ENCODE data around the gene SH3BP5L.

The SH3BP5L gene

DNA sequence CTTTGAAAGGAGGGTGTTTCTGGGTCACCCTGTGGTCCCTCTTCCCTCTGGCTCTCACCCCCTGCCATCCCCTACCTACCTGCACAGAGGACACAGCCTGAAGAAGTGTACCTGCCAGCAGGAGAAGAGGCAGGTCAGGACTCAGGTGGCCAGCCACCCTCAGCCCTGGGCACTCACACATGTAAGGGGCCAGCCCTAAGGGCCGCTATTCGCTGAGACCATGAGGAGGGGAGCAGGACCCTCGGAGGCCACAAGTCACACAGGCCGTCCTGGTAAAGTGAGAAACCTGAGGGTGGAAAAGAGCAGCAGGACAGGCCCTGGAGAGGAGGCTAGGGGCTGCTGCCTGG lies 32.0 kb upstream of the SH3BP5L start:
- peaks cover 8% of the 10 kb centered on the region for H3K36me3 Mint-ChIP-seq (ENCODE audit: low read depth)
- H3K4me1 Mint-ChIP-seq (ENCODE audit: low read depth): peaks cover 59% of the 10 kb centered on the region
- peak overlapping the region; percentile 95 for H3K27ac Mint-ChIP-seq
- no peaks in the 10 kb centered on the region for H3K27me3 Mint-ChIP-seq
- no peaks in the 10 kb centered on the region for H3K9me3 Mint-ChIP-seq
- peak overlapping the region; percentile 86 for H3K4me3 Mint-ChIP-seq
- intact Hi-C loops (cut with micrococcal nuclease): loop anchor here (1.0 to 2.0 kb wide), 2 partner anchors 18 to 49 kb away; partner anchors contain the start of gene PGBD2

DNA sequence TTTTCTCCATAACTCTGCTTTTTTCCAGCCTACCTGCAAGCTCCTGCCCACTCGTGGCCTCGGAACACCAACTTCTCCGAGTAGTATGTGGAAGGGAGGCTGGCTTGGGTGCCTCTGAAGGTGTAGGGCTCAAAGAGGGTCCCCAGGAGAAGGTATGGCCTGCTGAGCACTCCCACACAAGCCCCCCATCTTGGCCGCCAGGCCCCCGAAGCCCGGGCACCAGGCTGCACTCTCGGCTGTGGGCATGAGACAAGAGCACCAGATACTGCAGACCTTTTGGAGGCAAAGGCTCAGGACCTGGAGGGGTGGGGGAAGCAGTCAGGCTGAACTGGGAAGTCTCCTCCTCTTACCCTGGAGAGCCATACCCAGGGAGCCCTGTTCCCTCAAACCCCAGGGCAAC lies 31.5 kb upstream of the SH3BP5L start:
- H3K4me3 Mint-ChIP-seq: no peak overlapping the region
- intact Hi-C loops (cut with micrococcal nuclease): no loop called here
- peaks cover 54% of the 10 kb centered on the region for H3K4me1 Mint-ChIP-seq (ENCODE audit: low read depth)
- no peaks in the 10 kb centered on the region for H3K27me3 Mint-ChIP-seq
- H3K36me3 Mint-ChIP-seq (ENCODE audit: low read depth): peaks cover 8% of the 10 kb centered on the region
- H3K9me3 Mint-ChIP-seq: no peaks in the 10 kb centered on the region
- peak overlapping the region; percentile 95 for H3K27ac Mint-ChIP-seq

GRCh38 chr1:248856176-248856575 lies 30.5 kb upstream of the SH3BP5L start:
- no peaks in the 10 kb centered on the region for H3K27me3 Mint-ChIP-seq
- no peak overlapping the region for H3K4me3 Mint-ChIP-seq
- no peak overlapping the region for H3K27ac Mint-ChIP-seq
- H3K4me1 Mint-ChIP-seq (ENCODE audit: low read depth): peaks cover 44% of the 10 kb centered on the region
- no peaks in the 10 kb centered on the region for H3K9me3 Mint-ChIP-seq
- peaks cover 8% of the 10 kb centered on the region for H3K36me3 Mint-ChIP-seq (ENCODE audit: low read depth)
- intact Hi-C loops (cut with micrococcal nuclease): no loop called here

GRCh38 chr1:248855580-248855979 lies 29.9 kb upstream of the SH3BP5L start:
- intact Hi-C loops (cut with micrococcal nuclease): no loop called here
- no peak overlapping the region for H3K4me3 Mint-ChIP-seq
- H3K27me3 Mint-ChIP-seq: no peaks in the 10 kb centered on the region
- peaks cover 42% of the 10 kb centered on the region for H3K4me1 Mint-ChIP-seq (ENCODE audit: low read depth)
- H3K36me3 Mint-ChIP-seq (ENCODE audit: low read depth): peaks cover 9% of the 10 kb centered on the region
- H3K27ac Mint-ChIP-seq: no peak overlapping the region
- H3K9me3 Mint-ChIP-seq: no peaks in the 10 kb centered on the region

DNA sequence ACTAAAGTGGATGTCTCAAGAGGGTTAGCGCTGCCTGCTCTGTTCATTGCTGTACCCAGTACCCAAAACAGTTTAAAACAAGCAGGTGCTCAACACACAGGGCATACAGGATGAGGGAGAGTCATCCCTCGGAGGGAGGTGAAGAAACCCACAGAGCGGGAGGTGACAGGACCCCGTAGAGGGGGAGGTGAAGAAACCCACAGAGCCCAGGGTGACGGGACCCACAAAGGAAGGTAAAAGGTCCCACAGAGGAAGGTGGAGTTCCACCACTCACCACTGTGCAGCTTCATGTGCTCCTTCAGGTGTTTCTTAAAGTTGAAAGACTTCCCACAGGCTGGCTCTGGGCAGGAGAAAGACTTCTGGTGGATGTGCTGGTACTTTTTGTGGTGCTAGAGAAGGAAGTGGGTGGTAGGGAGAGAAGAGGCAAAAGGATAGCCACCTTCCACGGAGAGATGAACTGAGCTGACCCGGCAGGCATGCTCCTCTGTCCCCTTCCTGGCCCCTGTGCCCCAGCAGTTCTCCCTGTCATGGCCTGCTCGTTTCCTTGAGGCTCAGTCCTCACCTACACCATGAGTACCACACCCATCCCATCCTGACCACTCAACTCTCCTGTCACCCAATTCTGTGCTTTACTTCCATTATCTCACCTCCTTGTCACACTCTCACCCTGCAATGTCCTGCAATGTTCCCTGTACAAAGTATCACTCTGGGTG lies 28.1 kb upstream of the SH3BP5L start:
- Mint-ChIP-seq H3K4me3 (no peak overlapping the region), H3K27me3 (no peaks in the 10 kb centered on the region), H3K36me3 (ENCODE audit: low read depth) (peaks cover 19% of the 10 kb centered on the region), H3K27ac (no peak overlapping the region), H3K4me1 (ENCODE audit: low read depth) (peaks cover 29% of the 10 kb centered on the region), H3K9me3 (no peaks in the 10 kb centered on the region)
- intact Hi-C loops (cut with micrococcal nuclease): no loop called here

DNA sequence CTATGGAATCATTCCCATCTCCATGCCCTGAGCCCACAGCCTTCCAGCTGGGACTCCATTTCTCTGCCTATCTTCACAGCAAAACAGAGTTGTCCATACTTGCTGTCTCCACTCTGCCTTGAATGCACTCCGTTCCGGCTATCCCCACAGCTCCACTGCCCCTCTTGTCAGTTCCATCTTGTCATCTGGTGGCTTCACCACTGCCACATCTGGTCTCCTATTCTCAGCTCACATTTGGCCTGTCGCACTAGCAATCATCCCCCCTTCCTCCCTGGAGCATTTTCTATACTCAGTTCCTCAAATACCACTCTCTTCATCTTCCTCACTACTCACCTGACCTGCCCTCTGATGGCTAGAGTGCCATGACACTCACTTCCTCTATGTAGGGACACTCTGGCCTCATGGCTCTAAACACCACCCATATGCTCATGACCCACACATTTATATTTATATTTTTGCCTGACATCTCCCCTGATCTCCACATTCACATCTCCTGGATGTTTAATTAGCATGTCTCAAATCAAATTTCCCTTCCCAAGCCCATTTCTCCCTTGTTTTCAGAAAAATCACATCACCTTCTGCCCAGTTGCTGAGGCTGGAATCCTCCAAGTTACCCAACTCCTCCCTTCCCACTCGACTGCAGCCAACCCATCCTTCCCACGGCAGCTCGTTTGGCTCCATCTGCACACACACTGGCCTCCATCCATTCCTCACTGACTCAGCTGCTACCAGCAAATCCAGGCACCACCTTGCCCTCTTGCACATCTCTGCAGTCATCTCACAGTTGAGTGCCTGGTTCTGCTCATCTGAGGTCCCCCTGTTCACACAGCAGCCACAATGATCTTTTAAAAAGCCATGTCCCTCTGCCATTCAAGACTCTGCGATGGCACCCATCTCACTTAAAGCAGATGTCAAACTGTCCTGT lies 27.0 kb upstream of the SH3BP5L start:
- Mint-ChIP-seq H3K9me3 (no peaks in the 10 kb centered on the region), H3K36me3 (ENCODE audit: low read depth) (peaks cover 30% of the 10 kb centered on the region), H3K27ac (no peak overlapping the region), H3K4me3 (no peak overlapping the region), H3K27me3 (no peaks in the 10 kb centered on the region), H3K4me1 (ENCODE audit: low read depth) (peaks cover 25% of the 10 kb centered on the region)
- intact Hi-C loops (cut with micrococcal nuclease): no loop called here

GRCh38 chr1:248851390-248851789 lies 25.7 kb upstream of the SH3BP5L start:
- H3K27me3 Mint-ChIP-seq: no peaks in the 10 kb centered on the region
- peaks cover 20% of the 10 kb centered on the region for H3K4me1 Mint-ChIP-seq (ENCODE audit: low read depth)
- H3K9me3 Mint-ChIP-seq: no peaks in the 10 kb centered on the region
- intact Hi-C loops (cut with micrococcal nuclease): no loop called here
- H3K36me3 Mint-ChIP-seq (ENCODE audit: low read depth): peaks cover 44% of the 10 kb centered on the region
- no peak overlapping the region for H3K4me3 Mint-ChIP-seq
- H3K27ac Mint-ChIP-seq: no peak overlapping the region

- intact Hi-C loops (cut with micrococcal nuclease): no loop called here
- no peaks in the 10 kb centered on the region for H3K27me3 Mint-ChIP-seq
- no peak overlapping the region for H3K4me3 Mint-ChIP-seq
- no peak overlapping the region for H3K27ac Mint-ChIP-seq
- peaks cover 51% of the 10 kb centered on the region for H3K36me3 Mint-ChIP-seq (ENCODE audit: low read depth)
- no peaks in the 10 kb centered on the region for H3K9me3 Mint-ChIP-seq
- H3K4me1 Mint-ChIP-seq (ENCODE audit: low read depth): peaks cover 15% of the 10 kb centered on the region
Measured at GRCh38 chr1:248850536-248851251, 25.0 kb upstream of the SH3BP5L start.

GRCh38 chr1:248850124-248850523 lies 24.4 kb upstream of the SH3BP5L start:
- Mint-ChIP-seq H3K27me3 (no peaks in the 10 kb centered on the region), H3K4me3 (no peak overlapping the region), H3K27ac (no peak overlapping the region), H3K36me3 (ENCODE audit: low read depth) (peaks cover 56% of the 10 kb centered on the region), H3K9me3 (no peaks in the 10 kb centered on the region), H3K4me1 (ENCODE audit: low read depth) (peaks cover 15% of the 10 kb centered on the region)
- intact Hi-C loops (cut with micrococcal nuclease): no loop called here

DNA sequence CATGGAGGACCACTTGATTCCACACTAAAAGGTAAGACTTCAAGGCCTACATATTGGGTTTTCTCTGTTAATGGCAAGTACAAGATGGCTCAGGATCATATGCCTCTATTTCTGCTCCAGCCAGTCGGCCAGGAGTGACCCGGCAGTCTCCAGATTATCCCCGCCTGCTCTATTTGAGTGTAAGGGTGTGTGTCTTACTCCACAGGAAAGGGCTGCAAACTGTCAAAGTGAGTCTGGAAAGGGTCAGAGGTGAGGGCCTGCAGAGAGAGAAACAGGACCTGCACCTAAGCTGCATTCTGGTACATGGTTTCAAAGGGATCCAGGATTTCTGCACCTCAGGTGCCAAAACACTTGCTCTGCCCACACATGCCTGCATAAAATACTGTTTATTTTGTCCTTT lies 23.9 kb upstream of the SH3BP5L start:
- peaks cover 12% of the 10 kb centered on the region for H3K4me1 Mint-ChIP-seq (ENCODE audit: low read depth)
- peaks cover 61% of the 10 kb centered on the region for H3K36me3 Mint-ChIP-seq (ENCODE audit: low read depth)
- intact Hi-C loops (cut with micrococcal nuclease): no loop called here
- no peak overlapping the region for H3K27ac Mint-ChIP-seq
- H3K4me3 Mint-ChIP-seq: no peak overlapping the region
- H3K9me3 Mint-ChIP-seq: no peaks in the 10 kb centered on the region
- H3K27me3 Mint-ChIP-seq: no peaks in the 10 kb centered on the region

DNA sequence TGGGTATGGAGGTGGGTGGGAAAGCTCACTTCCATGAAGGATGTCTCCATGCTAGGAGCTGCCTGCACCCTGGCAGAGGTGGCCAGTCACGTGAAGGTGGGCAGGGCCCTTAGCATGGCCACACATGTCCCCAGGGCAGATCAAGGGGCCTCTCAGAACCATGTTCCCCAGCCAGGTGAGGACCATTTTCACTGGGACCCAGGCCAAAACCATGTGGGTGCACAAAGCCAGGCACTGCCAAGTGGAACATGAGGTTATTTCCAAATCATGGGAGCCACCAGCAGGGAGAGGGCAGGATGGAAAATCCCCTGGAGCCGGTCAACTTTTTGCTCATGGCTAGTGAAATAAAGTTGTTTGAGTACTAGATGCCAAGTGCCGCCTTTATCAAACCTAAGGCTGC lies 23.4 kb upstream of the SH3BP5L start:
- Mint-ChIP-seq H3K4me3 (no peak overlapping the region), H3K36me3 (ENCODE audit: low read depth) (peaks cover 66% of the 10 kb centered on the region), H3K4me1 (ENCODE audit: low read depth) (peaks cover 9% of the 10 kb centered on the region), H3K9me3 (no peaks in the 10 kb centered on the region), H3K27me3 (no peaks in the 10 kb centered on the region), H3K27ac (no peak overlapping the region)
- intact Hi-C loops (cut with micrococcal nuclease): no loop called here

- intact Hi-C loops (cut with micrococcal nuclease): no loop called here
- H3K27ac Mint-ChIP-seq: no peak overlapping the region
- H3K27me3 Mint-ChIP-seq: no peaks in the 10 kb centered on the region
- H3K9me3 Mint-ChIP-seq: no peaks in the 10 kb centered on the region
- H3K36me3 Mint-ChIP-seq (ENCODE audit: low read depth): peaks cover 68% of the 10 kb centered on the region
- H3K4me1 Mint-ChIP-seq (ENCODE audit: low read depth): peaks cover 5% of the 10 kb centered on the region
- H3K4me3 Mint-ChIP-seq: no peak overlapping the region
Measured at GRCh38 chr1:248848602-248849001, 22.9 kb upstream of the SH3BP5L start.

- Mint-ChIP-seq H3K27ac (no peak overlapping the region), H3K4me1 (ENCODE audit: low read depth) (peaks cover 7% of the 10 kb centered on the region), H3K27me3 (no peaks in the 10 kb centered on the region), H3K36me3 (ENCODE audit: low read depth) (peaks cover 70% of the 10 kb centered on the region), H3K9me3 (no peaks in the 10 kb centered on the region), H3K4me3 (no peak overlapping the region)
- intact Hi-C loops (cut with micrococcal nuclease): no loop called here
Measured at GRCh38 chr1:248847956-248848561, 22.3 kb upstream of the SH3BP5L start.
